Transverse colon (tissue), 3 donors: ENCODE results near the gene TRIM65.

Source experiments
- EP300 ChIP-seq: sonication (generic); formaldehyde crosslinking; IDR thresholded peaks from one replicate; pipeline ENCODE4 v1.6.1; 2017; ENCODE audit warnings: antibody characterized with exemption, low read depth
- POLR2A ChIP-seq: fragments of 450-650 bp; IDR thresholded peaks from one replicate; pipeline ENCODE4 v1.6.1; 2016; ENCODE audit warnings: antibody characterized with exemption, mild to moderate bottlenecking, moderate library complexity
- TF ChIP-seq, protein P1 (sequence below), 5 experiments: fragments of 200-600 bp in 3 of 5; fragments of 450-650 bp in 2 of 5; sonication (generic) in 3 of 5; IDR thresholded peaks; 1 replicate in 2 of 5; 2 replicates in 3 of 5; pipeline ENCODE4 v1.5.1; 2016 to 2017; ENCODE audit warnings: antibody characterized with exemption in 5 of 5, inconsistent platforms in 3 of 5, mild to moderate bottlenecking in 2 of 5, moderate library complexity in 1 of 5

DNA sequence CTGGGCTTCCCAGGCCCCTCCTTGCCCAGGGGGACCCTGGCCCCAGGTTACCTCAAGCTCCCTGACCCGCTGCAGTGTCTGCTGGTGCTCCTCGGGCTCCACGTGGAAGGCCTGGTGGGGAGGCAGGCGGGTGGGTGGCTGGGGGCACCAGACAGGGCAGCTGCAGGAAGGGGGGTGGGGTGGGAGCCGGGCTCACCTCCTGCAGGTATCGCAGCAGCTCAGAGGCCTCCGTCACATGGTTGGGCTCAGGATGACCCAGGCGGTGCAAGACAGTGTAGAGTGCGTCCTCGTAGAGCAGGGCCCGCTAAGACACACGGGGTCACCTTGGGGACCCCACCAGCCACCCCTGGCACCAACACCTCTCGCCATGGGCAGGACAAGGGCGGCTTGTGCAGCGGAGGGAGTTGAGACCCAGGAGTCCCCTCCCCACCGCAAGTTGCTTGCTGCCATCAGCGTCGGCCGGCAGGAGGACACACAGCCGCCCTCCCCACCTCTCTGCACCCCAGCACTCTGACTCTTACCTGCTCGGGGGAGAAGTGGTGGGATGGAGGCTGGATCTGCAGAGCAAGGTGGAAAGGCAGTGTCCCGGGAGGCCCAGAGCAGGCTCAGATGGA, 53.7 kb downstream of the TRIM65 start:
- TF ChIP-seq, protein P1, sequence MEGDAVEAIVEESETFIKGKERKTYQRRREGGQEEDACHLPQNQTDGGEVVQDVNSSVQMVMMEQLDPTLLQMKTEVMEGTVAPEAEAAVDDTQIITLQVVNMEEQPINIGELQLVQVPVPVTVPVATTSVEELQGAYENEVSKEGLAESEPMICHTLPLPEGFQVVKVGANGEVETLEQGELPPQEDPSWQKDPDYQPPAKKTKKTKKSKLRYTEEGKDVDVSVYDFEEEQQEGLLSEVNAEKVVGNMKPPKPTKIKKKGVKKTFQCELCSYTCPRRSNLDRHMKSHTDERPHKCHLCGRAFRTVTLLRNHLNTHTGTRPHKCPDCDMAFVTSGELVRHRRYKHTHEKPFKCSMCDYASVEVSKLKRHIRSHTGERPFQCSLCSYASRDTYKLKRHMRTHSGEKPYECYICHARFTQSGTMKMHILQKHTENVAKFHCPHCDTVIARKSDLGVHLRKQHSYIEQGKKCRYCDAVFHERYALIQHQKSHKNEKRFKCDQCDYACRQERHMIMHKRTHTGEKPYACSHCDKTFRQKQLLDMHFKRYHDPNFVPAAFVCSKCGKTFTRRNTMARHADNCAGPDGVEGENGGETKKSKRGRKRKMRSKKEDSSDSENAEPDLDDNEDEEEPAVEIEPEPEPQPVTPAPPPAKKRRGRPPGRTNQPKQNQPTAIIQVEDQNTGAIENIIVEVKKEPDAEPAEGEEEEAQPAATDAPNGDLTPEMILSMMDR (IDR thresholded peaks at IDR 0.05): no peak
- no peak for TF ChIP-seq EP300
- no peak for TF ChIP-seq POLR2A
